A673 (cell line): ENCODE results near the gene PAPPA. TPM values are rescaled to one million over a fixed set of nuclear protein-coding genes. Genes with fewer than 3 reads are reported as not detected.

Source experiments
- BruUV-seq: library from RNA; stranded (reverse); fragments of 400-500 nt; replicated peaks from 2 replicates; lab custom pipeline; 2021; lab: Mats Ljungman, UMichigan
- CTCF ChIA-PET: fragments of 300-600 bp; sonication (Branson Sonifier 250); formaldehyde crosslinking; loops from one replicate; lab custom pipeline; 2022; ENCODE audit warnings: antibody characterized with exemption; lab: Charles Lee
- POLR2A ChIA-PET: fragments of 300-600 bp; sonication (Branson Sonifier 250); formaldehyde crosslinking; loops from one replicate; lab custom pipeline; 2022; ENCODE audit warnings: antibody characterized with exemption; ENCODE audit not compliant: low non-redundant PET; lab: Charles Lee
- DNase-seq: peaks from one replicate; pipeline ENCODE4 v3.0.0-alpha.2; 2015; ENCODE audit warnings: low spot score
- H3K27ac ChIP-seq: fragments of 200-600 bp; sonication (generic); 2 replicates; pipeline ENCODE4 v1.5.1; 2016; ENCODE audit warnings: mixed run types, low read depth, mild to moderate bottlenecking, mixed read lengths, antibody characterized with exemption, low read length; ENCODE audit not compliant: poor library complexity, severe bottlenecking
- H3K27me3 ChIP-seq: fragments of 200-600 bp; sonication (generic); replicated peaks from 2 replicates; pipeline ENCODE4 v1.6.1; 2017; ENCODE audit warnings: mixed run types, low read depth, mild to moderate bottlenecking, mixed read lengths, antibody characterized with exemption, low read length; ENCODE audit not compliant: insufficient read depth, poor library complexity
- H3K36me3 ChIP-seq: fragments of 200-600 bp; sonication (generic); 2 replicates; pipeline ENCODE4 v1.6.1; 2016; ENCODE audit warnings: mixed run types, mild to moderate bottlenecking, mixed read lengths, antibody characterized with exemption, low read length; ENCODE audit not compliant: insufficient read depth, poor library complexity, severe bottlenecking
- H3K4me1 ChIP-seq: fragments of 200-600 bp; sonication (generic); 2 replicates; pipeline ENCODE4 v1.6.1; 2017; ENCODE audit warnings: mixed run types, mild to moderate bottlenecking, mixed read lengths, antibody characterized with exemption, low read length; ENCODE audit not compliant: insufficient read depth, poor library complexity, severe bottlenecking
- H3K4me3 ChIP-seq: fragments of 200-600 bp; sonication (generic); 2 replicates; pipeline ENCODE4 v1.5.1; 2016; ENCODE audit warnings: low read depth, mixed run types, mild to moderate bottlenecking, mixed read lengths, low read length; ENCODE audit not compliant: poor library complexity, severe bottlenecking
- H3K9me3 ChIP-seq: fragments of 200-600 bp; sonication (generic); 2 replicates; pipeline ENCODE4 v1.6.1; 2016; ENCODE audit warnings: mixed run types, low read depth, mild to moderate bottlenecking, mixed read lengths, antibody characterized with exemption, low read length; ENCODE audit not compliant: poor library complexity, severe bottlenecking
- EZH2 ChIP-seq: fragments of 200-600 bp; sonication (generic); IDR thresholded peaks from 2 replicates; pipeline ENCODE4 v1.6.1; 2017; ENCODE audit warnings: borderline replicate concordance, low read depth, mild to moderate bottlenecking, mixed read lengths, antibody characterized with exemption, low read length; ENCODE audit not compliant: poor library complexity, severe bottlenecking
- intact Hi-C: fragments of 100-400 bp; cut with micrococcal nuclease; formaldehyde crosslinking; loops from one replicate; pipeline ENCODE4 v1.10.0; 2022; ENCODE audit not compliant: unreplicated experiment
- total RNA-seq: library from RNA; stranded (reverse); gene quantifications from 2 replicates; pipeline ENCODE4 v1.2.3, GENCODE V29; 2021
- TF ChIP-seq, protein P1 (sequence below): fragments of 300-800, 200-600 bp; sonication (generic); conservative IDR thresholded peaks from 2 replicates; pipeline ENCODE4 v1.5.1; 2017; ENCODE audit warnings: low read depth, mild to moderate bottlenecking, antibody characterized with exemption, low read length, moderate library complexity, mixed read lengths

Gene PAPPA
- total RNA-seq, 1 experiment from 2014 or later, result 47.4 TPM

- Histone ChIP-seq H3K4me3 (no peak overlapping the region), H3K27ac (no peak overlapping the region), H3K36me3 (peaks cover 84% of the 10 kb centered on the region), H3K27me3 (no peaks in the 10 kb centered on the region), H3K9me3 (no peaks in the 10 kb centered on the region), H3K4me1 (peaks cover 16% of the 10 kb centered on the region)
- ChIA-PET CTCF (no interaction called here), POLR2A (no interaction called here)
- BruUV-seq, result no TSS peak
- intact Hi-C loops, result loop anchor here (10.0 kb wide), 1 partner anchor 205 kb away; the partner anchor contains the start of gene PAPPA
- DNase-seq, result no peak
- TF ChIP-seq, protein P1, sequence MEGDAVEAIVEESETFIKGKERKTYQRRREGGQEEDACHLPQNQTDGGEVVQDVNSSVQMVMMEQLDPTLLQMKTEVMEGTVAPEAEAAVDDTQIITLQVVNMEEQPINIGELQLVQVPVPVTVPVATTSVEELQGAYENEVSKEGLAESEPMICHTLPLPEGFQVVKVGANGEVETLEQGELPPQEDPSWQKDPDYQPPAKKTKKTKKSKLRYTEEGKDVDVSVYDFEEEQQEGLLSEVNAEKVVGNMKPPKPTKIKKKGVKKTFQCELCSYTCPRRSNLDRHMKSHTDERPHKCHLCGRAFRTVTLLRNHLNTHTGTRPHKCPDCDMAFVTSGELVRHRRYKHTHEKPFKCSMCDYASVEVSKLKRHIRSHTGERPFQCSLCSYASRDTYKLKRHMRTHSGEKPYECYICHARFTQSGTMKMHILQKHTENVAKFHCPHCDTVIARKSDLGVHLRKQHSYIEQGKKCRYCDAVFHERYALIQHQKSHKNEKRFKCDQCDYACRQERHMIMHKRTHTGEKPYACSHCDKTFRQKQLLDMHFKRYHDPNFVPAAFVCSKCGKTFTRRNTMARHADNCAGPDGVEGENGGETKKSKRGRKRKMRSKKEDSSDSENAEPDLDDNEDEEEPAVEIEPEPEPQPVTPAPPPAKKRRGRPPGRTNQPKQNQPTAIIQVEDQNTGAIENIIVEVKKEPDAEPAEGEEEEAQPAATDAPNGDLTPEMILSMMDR, result no peak
- TF ChIP-seq EZH2, result no peak
Observed at GRCh38 chr9:116360016-116360415, 206.4 kb downstream of the PAPPA start.

DNA sequence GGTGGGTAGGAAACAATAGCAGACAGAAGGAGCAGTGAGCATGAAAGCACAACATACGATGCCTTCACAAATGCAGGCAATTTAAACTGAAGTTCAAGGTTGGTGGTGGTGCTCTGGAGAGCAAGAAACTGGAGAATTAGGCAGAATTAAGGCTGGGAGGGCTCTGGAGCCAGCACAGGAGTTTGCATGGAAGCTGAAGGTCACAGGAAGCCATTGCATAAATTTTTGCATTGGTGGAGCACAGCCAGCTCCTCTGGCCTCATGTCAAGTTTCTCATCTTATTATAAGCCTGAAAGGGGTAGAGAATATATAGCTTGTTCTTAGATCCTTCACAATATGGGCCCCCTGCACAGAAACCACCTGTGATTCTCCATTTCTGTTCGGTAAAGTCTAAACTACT, 207.4 kb downstream of the PAPPA start:
- no peaks in the 10 kb centered on the region for H3K9me3 ChIP-seq
- CTCF ChIA-PET, result no interaction called here
- intact Hi-C loops, result loop anchor here (10.0 kb wide), 1 partner anchor 206 kb away; the partner anchor contains the start of gene PAPPA
- no peaks in the 10 kb centered on the region for H3K27me3 ChIP-seq
- TF ChIP-seq, protein P1, result no peak
- DNase-seq, result no peak
- H3K4me3 ChIP-seq, result no peak overlapping the region
- peaks cover 74% of the 10 kb centered on the region for H3K36me3 ChIP-seq
- H3K27ac ChIP-seq, result no peak overlapping the region
- no TSS peak for BruUV-seq
- POLR2A ChIA-PET, result no interaction called here
- H3K4me1 ChIP-seq, result peaks cover 25% of the 10 kb centered on the region

DNA sequence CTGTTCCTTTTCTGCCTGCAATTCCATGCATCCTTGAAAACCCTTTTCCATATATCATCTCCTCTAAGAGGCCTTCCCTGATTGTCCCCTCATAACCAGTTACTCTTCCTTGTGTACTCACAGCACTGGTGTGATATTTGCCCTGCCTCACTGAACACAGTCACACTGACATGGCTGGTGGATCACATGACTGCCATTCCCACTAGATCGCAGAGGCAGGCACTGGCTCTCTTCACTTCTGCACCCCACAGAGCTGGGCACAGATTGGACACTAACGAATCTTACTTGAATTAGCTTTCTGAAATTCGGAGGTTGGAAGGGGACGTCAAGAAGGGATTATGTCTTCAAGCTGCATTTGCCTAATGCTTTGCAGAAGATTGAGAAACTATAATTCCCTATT, 208.0 kb downstream of the PAPPA start:
- H3K4me3 ChIP-seq, result no peak overlapping the region
- no peaks in the 10 kb centered on the region for H3K27me3 ChIP-seq
- intact Hi-C loops, result loop anchor here (10.0 kb wide), 1 partner anchor 207 kb away; the partner anchor contains the start of gene PAPPA
- CTCF ChIA-PET, result no interaction called here
- BruUV-seq, result no TSS peak
- H3K9me3 ChIP-seq, result no peaks in the 10 kb centered on the region
- peaks cover 76% of the 10 kb centered on the region for H3K36me3 ChIP-seq
- POLR2A ChIA-PET, result no interaction called here
- DNase-seq, result no peak
- H3K4me1 ChIP-seq, result peaks cover 25% of the 10 kb centered on the region
- no peak for TF ChIP-seq EZH2
- TF ChIP-seq, protein P1, result no peak
- no peak overlapping the region for H3K27ac ChIP-seq
